GM19463 (cell line): Measurements from ENCODE around the gene DISP3.

Experiments used
- ATAC-seq: cut with Tn5 transposase; IDR thresholded peaks from one replicate; pipeline ENCODE4 v1.9.1; 2021; ENCODE audit warnings: mild to moderate bottlenecking, moderate library complexity; ENCODE audit not compliant: unreplicated experiment

Gene DISP3

GRCh38 chr1:11486231-11487009 is 7.5 kb downstream of the DISP3 start:
- ATAC-seq, result no peak

- no peak for ATAC-seq
These were observed 8.3 kb downstream of the DISP3 start for GRCh38 chr1:11487196-11487751.

- ATAC-seq, result no peak
These were observed 9.3 kb downstream of the DISP3 start for GRCh38 chr1:11488201-11488770.

GRCh38 chr1:11488966-11489625 is 10.1 kb downstream of the DISP3 start:
- no peak for ATAC-seq

GRCh38 chr1:11492235-11492634 is 13.3 kb downstream of the DISP3 start:
- no peak for ATAC-seq

- ATAC-seq, result no peak
These were observed 15.2 kb downstream of the DISP3 start for GRCh38 chr1:11493972-11494655.

- ATAC-seq, result no peak
These were observed 15.8 kb downstream of the DISP3 start for GRCh38 chr1:11494771-11495170.

- no peak for ATAC-seq
These were observed 16.6 kb downstream of the DISP3 start for GRCh38 chr1:11495579-11495978.

- ATAC-seq, result no peak
These were observed 17.7 kb downstream of the DISP3 start for GRCh38 chr1:11496551-11497080.

GRCh38 chr1:11498956-11499594 is 20.1 kb downstream of the DISP3 start:
- no peak for ATAC-seq

- ATAC-seq, result no peak
These were observed 20.8 kb downstream of the DISP3 start for GRCh38 chr1:11499601-11500331.

- ATAC-seq, result no peak
These were observed 21.9 kb downstream of the DISP3 start for GRCh38 chr1:11500881-11501280.

- ATAC-seq, result no peak
These were observed 22.5 kb downstream of the DISP3 start for GRCh38 chr1:11501491-11501897.

GRCh38 chr1:11501906-11502485 is 23.0 kb downstream of the DISP3 start:
- no peak for ATAC-seq

- no peak for ATAC-seq
These were observed 23.6 kb downstream of the DISP3 start for GRCh38 chr1:11502516-11502915.

GRCh38 chr1:11504599-11504998 is 25.6 kb downstream of the DISP3 start:
- no peak for ATAC-seq

- ATAC-seq, result no peak
These were observed 26.9 kb downstream of the DISP3 start for GRCh38 chr1:11505591-11506538.

- no peak for ATAC-seq
These were observed 28.4 kb downstream of the DISP3 start for GRCh38 chr1:11507309-11507708.
